ENCODE measurements around the gene AUH.

Gene AUH

GRCh38 chr9:91336786-91337185 lies 24.9 kb downstream of the AUH start:
- DNase-seq: no peak

- no peak for DNase-seq
Observed at GRCh38 chr9:91334053-91334452, 27.7 kb downstream of the AUH start.

GRCh38 chr9:91333551-91333950 lies 28.2 kb downstream of the AUH start:
- no peak for DNase-seq

DNA sequence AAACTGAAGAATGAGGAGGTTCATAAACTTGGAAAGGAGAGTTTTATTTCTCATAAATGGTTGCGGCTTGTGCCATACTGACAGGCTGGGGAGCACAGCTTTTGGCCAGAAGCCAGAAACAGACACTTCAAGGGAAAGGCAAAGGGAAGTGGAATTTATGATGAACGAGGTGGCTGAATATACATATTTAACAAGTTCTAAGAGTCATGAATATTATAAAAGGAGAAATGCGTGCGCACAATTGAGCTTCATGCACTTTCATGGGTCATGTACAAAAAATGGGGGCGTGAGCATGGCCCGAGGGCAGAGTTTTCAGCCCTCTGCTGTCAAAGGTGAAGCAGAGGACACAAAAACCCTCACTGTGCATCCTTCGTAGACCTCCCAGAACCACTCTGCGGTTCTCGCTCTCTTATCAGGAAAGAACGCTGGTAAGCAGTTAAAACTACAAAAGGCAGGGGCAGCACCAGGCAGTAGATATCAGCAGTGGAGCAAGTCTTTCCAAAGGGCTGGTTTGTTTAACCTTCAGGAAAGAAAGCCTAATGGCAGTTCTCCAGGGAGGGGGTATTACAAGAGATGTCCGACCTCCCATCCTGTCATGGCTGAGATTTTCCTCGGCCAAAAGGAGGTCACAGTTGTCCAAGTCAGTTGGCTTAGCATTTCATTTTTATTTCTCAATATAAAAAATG lies 29.0 kb downstream of the AUH start:
- DNase-seq: no peak

DNA sequence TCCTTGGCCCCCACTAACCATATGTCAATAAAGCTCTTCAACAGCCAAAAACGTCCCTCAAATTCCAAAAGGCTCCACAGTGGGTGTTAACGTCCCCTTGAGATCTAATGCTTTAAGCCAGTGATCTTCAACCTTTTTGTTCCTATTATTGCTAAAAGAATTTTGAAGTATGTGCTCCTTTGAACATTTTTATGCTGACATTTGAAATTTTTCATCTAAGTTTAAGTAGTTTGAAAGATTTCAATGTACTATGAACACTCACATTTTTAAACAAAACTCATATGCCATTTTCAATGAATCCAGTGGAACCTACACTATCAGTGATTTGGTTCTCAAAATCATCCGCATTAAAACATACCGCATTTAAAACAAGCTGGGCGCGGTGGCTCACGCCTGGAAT lies 29.9 kb downstream of the AUH start:
- DNase-seq: no peak

- no peak for DNase-seq
Observed at GRCh38 chr9:91328186-91328585, 33.5 kb downstream of the AUH start.

DNA sequence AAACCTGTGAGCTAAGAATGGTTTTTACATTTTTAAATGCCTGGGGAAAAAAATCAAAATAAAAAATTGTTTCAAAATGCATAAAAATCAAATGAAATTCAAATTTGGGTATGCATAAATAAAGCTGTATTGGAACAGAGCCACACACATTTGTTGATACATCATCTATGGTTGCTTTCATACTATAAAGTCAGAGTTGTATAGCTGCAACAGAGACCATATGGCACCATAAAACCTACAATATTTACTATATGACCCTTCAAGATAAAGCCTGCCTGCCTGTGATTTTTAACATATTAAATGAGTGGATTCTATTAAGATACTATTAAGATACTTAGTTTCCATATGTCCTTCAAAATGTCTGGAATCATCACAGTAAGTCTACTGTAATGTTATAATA lies 40.0 kb downstream of the AUH start:
- DNase-seq: no peak

- no peak for DNase-seq
Observed at GRCh38 chr9:91320299-91320698, 41.4 kb downstream of the AUH start.

DNA sequence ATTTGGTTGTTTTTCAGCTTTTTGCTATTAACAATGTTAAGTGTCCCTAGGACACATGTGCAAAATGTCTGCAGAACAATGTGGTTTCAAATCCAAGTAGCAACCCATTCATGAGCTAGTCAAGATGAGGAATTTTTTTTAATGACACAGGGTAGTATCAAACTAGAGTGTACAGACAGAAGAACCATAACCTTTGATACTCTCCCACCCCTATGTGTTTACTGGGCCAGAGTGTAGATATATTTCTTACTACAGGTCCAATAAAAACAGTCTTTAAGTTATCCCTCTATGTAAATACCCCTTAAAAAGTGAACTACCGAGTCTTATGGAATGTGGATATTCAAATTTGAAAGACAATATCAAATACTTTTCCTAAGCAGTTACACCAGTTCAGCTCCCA lies 45.6 kb downstream of the AUH start:
- no peak for DNase-seq

GRCh38 chr9:91315191-91315590 lies 46.5 kb downstream of the AUH start:
- no peak for DNase-seq

- DNase-seq: no peak
Observed at GRCh38 chr9:91312717-91313325, 48.9 kb downstream of the AUH start.

DNA sequence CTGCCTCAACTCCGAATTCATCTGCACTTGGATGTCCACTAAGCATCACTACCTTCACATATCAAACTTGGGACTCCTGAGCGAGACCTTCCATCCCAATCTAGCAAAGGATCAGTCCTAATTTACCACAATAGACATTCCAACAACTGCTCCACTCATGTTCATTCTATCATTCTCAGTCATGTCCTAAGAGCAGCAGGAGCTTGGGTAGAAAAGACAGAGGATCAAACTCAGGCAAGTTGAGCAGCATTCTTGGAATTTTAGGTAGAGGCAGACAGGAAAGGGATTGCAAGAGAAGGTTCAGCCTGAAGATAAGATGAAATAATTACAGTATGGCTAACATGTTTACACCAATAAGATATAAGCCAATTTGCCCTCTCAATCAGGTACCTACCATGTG lies 51.7 kb downstream of the AUH start:
- DNase-seq: no peak

- no peak for DNase-seq
Observed at GRCh38 chr9:91308191-91308590, 53.5 kb downstream of the AUH start.

DNA sequence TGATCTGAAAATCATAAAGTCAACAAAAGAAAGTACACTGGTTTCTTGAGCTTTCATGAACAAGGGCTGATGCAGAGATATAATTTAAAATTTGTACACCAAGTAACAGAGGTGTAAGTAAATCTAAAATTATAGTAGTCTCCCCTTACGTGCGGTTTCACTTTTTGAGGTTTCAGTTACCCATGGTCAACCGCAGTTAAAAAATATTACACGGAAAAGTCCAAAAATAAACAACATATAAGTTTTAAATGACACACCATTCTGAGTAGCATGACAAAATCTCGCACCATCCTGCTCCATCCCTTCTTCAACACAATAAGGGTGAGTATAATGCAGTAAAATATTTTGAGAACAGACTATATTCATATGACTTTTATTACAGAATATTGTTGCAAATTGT lies 54.4 kb downstream of the AUH start:
- DNase-seq: no peak

GRCh38 chr9:91306296-91306630 lies 55.5 kb downstream of the AUH start:
- no peak for DNase-seq

DNA sequence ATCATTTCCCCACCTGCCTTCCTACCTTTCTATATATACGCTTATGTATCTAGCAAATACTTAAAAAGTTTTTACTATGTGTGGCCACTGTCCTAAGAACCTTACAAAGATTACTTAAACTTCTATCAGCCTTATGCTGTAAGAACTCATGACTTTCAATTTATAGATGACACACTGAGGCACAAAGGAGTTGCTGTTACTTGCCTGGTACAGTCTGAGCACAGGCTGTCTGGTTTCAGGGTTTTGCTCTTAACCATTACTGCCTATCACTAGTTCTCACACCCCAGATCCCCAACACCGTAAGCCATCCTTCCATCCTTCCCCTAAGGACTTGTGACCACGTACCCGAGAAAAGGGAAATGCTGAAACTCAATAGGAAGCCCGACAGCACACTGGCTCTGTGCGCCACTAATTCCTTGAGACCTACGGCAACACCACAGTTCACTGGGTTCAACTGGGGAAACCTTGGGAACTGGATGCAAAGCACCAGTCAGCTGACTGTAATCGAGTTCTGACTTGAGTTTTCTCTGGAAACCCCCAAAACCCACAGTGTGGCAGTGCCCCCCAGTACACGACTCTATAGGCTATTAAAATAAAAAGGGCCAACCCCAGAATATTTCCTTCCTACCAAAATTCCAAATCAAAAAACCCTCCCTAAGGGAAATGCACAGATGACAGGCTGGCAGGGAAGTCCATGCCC lies 56.0 kb downstream of the AUH start:
- DNase-seq: no peak

DNA sequence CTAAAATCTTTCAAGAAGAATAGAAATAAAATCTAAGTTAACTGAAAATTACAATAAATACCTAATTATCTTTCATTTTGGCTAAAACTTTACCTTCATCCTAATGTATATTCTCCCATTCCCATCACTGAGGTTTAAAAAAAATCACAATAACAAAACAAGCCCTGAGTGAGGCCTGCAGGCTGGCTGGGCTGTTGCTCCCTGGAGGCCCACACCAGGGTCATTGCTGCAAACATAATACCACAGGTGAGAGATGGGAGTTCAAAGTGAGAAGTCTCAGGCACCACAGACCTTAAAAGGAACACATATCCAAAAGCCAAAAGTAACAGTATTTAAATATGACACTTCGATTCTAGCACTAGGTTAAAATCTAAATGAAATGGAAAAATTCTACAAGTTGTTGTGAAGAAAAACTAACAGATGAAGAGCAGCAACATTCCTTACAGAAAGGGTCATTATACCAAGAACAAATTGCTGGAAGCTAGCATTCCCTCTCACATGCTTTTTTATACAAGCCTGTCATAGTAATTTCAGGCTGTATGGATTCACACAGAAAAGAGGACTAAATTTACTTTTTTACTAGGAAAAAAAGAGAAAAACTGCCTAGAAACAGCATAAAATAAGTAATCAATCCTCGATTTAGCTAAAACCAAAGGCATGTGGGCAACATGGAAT lies 57.8 kb downstream of the AUH start:
- DNase-seq: no peak

DNA sequence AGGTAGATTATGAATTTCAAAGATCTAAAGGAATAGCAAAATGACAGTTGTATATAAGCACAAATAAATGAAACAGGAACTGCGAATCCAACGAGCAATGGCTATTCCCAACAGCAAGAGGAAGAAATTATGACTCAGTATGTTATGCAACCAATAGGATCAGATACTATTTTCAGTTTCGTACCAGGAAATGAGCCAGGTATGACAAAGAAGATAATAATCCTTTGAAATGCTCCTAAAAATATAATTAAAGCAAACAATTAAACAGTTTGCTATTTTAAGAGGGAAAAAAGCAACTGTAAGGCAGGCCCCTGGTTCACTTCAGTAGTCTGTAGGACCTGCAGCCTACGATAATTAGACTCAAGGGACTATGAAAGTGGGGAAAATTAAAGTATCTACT lies 58.9 kb downstream of the AUH start:
- no peak for DNase-seq

GRCh38 chr9:91301161-91301560 lies 60.6 kb downstream of the AUH start:
- no peak for DNase-seq

GRCh38 chr9:91298311-91298710 lies 63.4 kb downstream of the AUH start:
- no peak for DNase-seq

GRCh38 chr9:91297306-91297705 lies 64.4 kb downstream of the AUH start:
- no peak for DNase-seq

GRCh38 chr9:91296354-91296753 lies 65.4 kb downstream of the AUH start:
- DNase-seq: no peak

GRCh38 chr9:91295357-91295756 lies 66.4 kb downstream of the AUH start:
- DNase-seq: no peak

GRCh38 chr9:91291866-91292265 lies 69.9 kb downstream of the AUH start:
- DNase-seq: no peak

All from stimulated activated CD4-positive, alpha-beta T cell treated with anti-CD3 and anti-CD28 coated beads, Interleukin-2, amount 100 ng/mL, for 48 hours (primary cell).